ENCODE measurements around the gene PAK5. TPM values are rescaled to one million over a fixed set of nuclear protein-coding genes. Genes with fewer than 3 reads are reported as not detected.

The PAK5 gene
- total RNA-seq, 1 experiment from 2014 or later: not detected

- Histone ChIP-seq H3K4me2 (ENCODE audit: low read depth, low read length, poor library complexity, severe bottlenecking) (no peak overlapping the region), H3K36me3 (ENCODE audit: insufficient read depth, low read length) (no peaks in the 10 kb centered on the region), H3K9me3 (ENCODE audit: low read length) (no peaks in the 10 kb centered on the region), H3K4me1 (ENCODE audit: low read length) (no peaks in the 10 kb centered on the region), H3K27ac (ENCODE audit: low read length) (no peak overlapping the region), H3K4me3 (ENCODE audit: low read length) (no peak overlapping the region), H3K79me2 (ENCODE audit: low read length) (no peaks in the 10 kb centered on the region), H3K9me2 (replicated peaks; ENCODE audit: insufficient read depth, low read length) (no peaks in the 10 kb centered on the region), H2AFZ (ENCODE audit: low read length) (no peak overlapping the region), H3K27me3 (ENCODE audit: low read length) (no peaks in the 10 kb centered on the region), H4K20me1 (ENCODE audit: insufficient read depth, low read depth, low read length) (no peaks in the 10 kb centered on the region), H3K9ac (ENCODE audit: low read length) (no peak overlapping the region)
- DNase-seq: no peak
Observed at GRCh38 chr20:9592419-9592818, 246.5 kb downstream of the PAK5 start.

- Histone ChIP-seq H3K4me1 (ENCODE audit: low read length) (no peaks in the 10 kb centered on the region), H3K36me3 (ENCODE audit: insufficient read depth, low read length) (no peaks in the 10 kb centered on the region), H3K4me2 (ENCODE audit: low read depth, low read length, poor library complexity, severe bottlenecking) (no peak overlapping the region), H3K79me2 (ENCODE audit: low read length) (no peaks in the 10 kb centered on the region), H3K4me3 (ENCODE audit: low read length) (no peak overlapping the region), H3K27ac (ENCODE audit: low read length) (no peak overlapping the region), H3K27me3 (ENCODE audit: low read length) (no peaks in the 10 kb centered on the region), H2AFZ (ENCODE audit: low read length) (no peak overlapping the region), H3K9me2 (replicated peaks; ENCODE audit: insufficient read depth, low read length) (no peaks in the 10 kb centered on the region), H4K20me1 (ENCODE audit: insufficient read depth, low read depth, low read length) (no peaks in the 10 kb centered on the region), H3K9ac (ENCODE audit: low read length) (no peak overlapping the region), H3K9me3 (ENCODE audit: low read length) (no peaks in the 10 kb centered on the region)
- DNase-seq: no peak
Observed at GRCh38 chr20:9591080-9591479, 247.8 kb downstream of the PAK5 start.

- Histone ChIP-seq H3K27me3 (ENCODE audit: low read length) (no peaks in the 10 kb centered on the region), H3K4me2 (ENCODE audit: low read depth, low read length, poor library complexity, severe bottlenecking) (no peak overlapping the region), H3K9ac (ENCODE audit: low read length) (no peak overlapping the region), H3K9me2 (replicated peaks; ENCODE audit: insufficient read depth, low read length) (no peaks in the 10 kb centered on the region), H3K4me3 (ENCODE audit: low read length) (no peak overlapping the region), H3K27ac (ENCODE audit: low read length) (no peak overlapping the region), H3K36me3 (ENCODE audit: insufficient read depth, low read length) (no peaks in the 10 kb centered on the region), H3K79me2 (ENCODE audit: low read length) (no peaks in the 10 kb centered on the region), H3K4me1 (ENCODE audit: low read length) (no peaks in the 10 kb centered on the region), H2AFZ (ENCODE audit: low read length) (no peak overlapping the region), H3K9me3 (ENCODE audit: low read length) (no peaks in the 10 kb centered on the region), H4K20me1 (ENCODE audit: insufficient read depth, low read depth, low read length) (no peaks in the 10 kb centered on the region)
- no peak for DNase-seq
Observed at GRCh38 chr20:9590189-9590588, 248.7 kb downstream of the PAK5 start.

GRCh38 chr20:9588706-9589105 lies 250.2 kb downstream of the PAK5 start:
- H3K4me1 ChIP-seq (ENCODE audit: low read length): no peaks in the 10 kb centered on the region
- H3K4me3 ChIP-seq (ENCODE audit: low read length): no peak overlapping the region
- H3K9ac ChIP-seq (ENCODE audit: low read length): no peak overlapping the region
- H3K9me3 ChIP-seq (ENCODE audit: low read length): no peaks in the 10 kb centered on the region
- no peak overlapping the region for H3K4me2 ChIP-seq (ENCODE audit: low read depth, low read length, poor library complexity, severe bottlenecking)
- H3K36me3 ChIP-seq (ENCODE audit: insufficient read depth, low read length): no peaks in the 10 kb centered on the region
- DNase-seq: no peak
- no peak overlapping the region for H3K27ac ChIP-seq (ENCODE audit: low read length)
- no peaks in the 10 kb centered on the region for H3K27me3 ChIP-seq (ENCODE audit: low read length)
- H3K79me2 ChIP-seq (ENCODE audit: low read length): no peaks in the 10 kb centered on the region
- H4K20me1 ChIP-seq (ENCODE audit: insufficient read depth, low read depth, low read length): no peaks in the 10 kb centered on the region
- no peak overlapping the region for H2AFZ ChIP-seq (ENCODE audit: low read length)
- no peaks in the 10 kb centered on the region for H3K9me2 ChIP-seq (replicated peaks; ENCODE audit: insufficient read depth, low read length)

- no peaks in the 10 kb centered on the region for H3K9me2 ChIP-seq (replicated peaks; ENCODE audit: insufficient read depth, low read length)
- no peak overlapping the region for H3K4me3 ChIP-seq (ENCODE audit: low read length)
- no peak overlapping the region for H3K9ac ChIP-seq (ENCODE audit: low read length)
- H3K79me2 ChIP-seq (ENCODE audit: low read length): no peaks in the 10 kb centered on the region
- no peak overlapping the region for H3K27ac ChIP-seq (ENCODE audit: low read length)
- H2AFZ ChIP-seq (ENCODE audit: low read length): no peak overlapping the region
- no peak overlapping the region for H3K4me2 ChIP-seq (ENCODE audit: low read depth, low read length, poor library complexity, severe bottlenecking)
- DNase-seq: no peak
- H4K20me1 ChIP-seq (ENCODE audit: insufficient read depth, low read depth, low read length): no peaks in the 10 kb centered on the region
- no peaks in the 10 kb centered on the region for H3K4me1 ChIP-seq (ENCODE audit: low read length)
- no peaks in the 10 kb centered on the region for H3K36me3 ChIP-seq (ENCODE audit: insufficient read depth, low read length)
- no peaks in the 10 kb centered on the region for H3K27me3 ChIP-seq (ENCODE audit: low read length)
- no peaks in the 10 kb centered on the region for H3K9me3 ChIP-seq (ENCODE audit: low read length)
Observed at GRCh38 chr20:9583151-9583550, 255.7 kb downstream of the PAK5 start.

GRCh38 chr20:9582137-9582536 lies 256.7 kb downstream of the PAK5 start:
- DNase-seq: no peak
- no peaks in the 10 kb centered on the region for H3K27me3 ChIP-seq (ENCODE audit: low read length)
- no peak overlapping the region for H3K9ac ChIP-seq (ENCODE audit: low read length)
- no peaks in the 10 kb centered on the region for H3K9me3 ChIP-seq (ENCODE audit: low read length)
- H4K20me1 ChIP-seq (ENCODE audit: insufficient read depth, low read depth, low read length): no peaks in the 10 kb centered on the region
- no peak overlapping the region for H2AFZ ChIP-seq (ENCODE audit: low read length)
- H3K4me1 ChIP-seq (ENCODE audit: low read length): no peaks in the 10 kb centered on the region
- no peaks in the 10 kb centered on the region for H3K9me2 ChIP-seq (replicated peaks; ENCODE audit: insufficient read depth, low read length)
- H3K4me2 ChIP-seq (ENCODE audit: low read depth, low read length, poor library complexity, severe bottlenecking): no peak overlapping the region
- no peaks in the 10 kb centered on the region for H3K79me2 ChIP-seq (ENCODE audit: low read length)
- H3K27ac ChIP-seq (ENCODE audit: low read length): no peak overlapping the region
- no peaks in the 10 kb centered on the region for H3K36me3 ChIP-seq (ENCODE audit: insufficient read depth, low read length)
- no peak overlapping the region for H3K4me3 ChIP-seq (ENCODE audit: low read length)

GRCh38 chr20:9581509-9581908 lies 257.4 kb downstream of the PAK5 start:
- no peak for DNase-seq
- H3K4me3 ChIP-seq (ENCODE audit: low read length): no peak overlapping the region
- no peaks in the 10 kb centered on the region for H3K27me3 ChIP-seq (ENCODE audit: low read length)
- H3K36me3 ChIP-seq (ENCODE audit: insufficient read depth, low read length): no peaks in the 10 kb centered on the region
- H3K4me2 ChIP-seq (ENCODE audit: low read depth, low read length, poor library complexity, severe bottlenecking): no peak overlapping the region
- H3K9ac ChIP-seq (ENCODE audit: low read length): no peak overlapping the region
- H2AFZ ChIP-seq (ENCODE audit: low read length): no peak overlapping the region
- H3K79me2 ChIP-seq (ENCODE audit: low read length): no peaks in the 10 kb centered on the region
- no peaks in the 10 kb centered on the region for H4K20me1 ChIP-seq (ENCODE audit: insufficient read depth, low read depth, low read length)
- no peak overlapping the region for H3K27ac ChIP-seq (ENCODE audit: low read length)
- no peaks in the 10 kb centered on the region for H3K4me1 ChIP-seq (ENCODE audit: low read length)
- H3K9me2 ChIP-seq (replicated peaks; ENCODE audit: insufficient read depth, low read length): no peaks in the 10 kb centered on the region
- no peaks in the 10 kb centered on the region for H3K9me3 ChIP-seq (ENCODE audit: low read length)

GRCh38 chr20:9578594-9578993 lies 260.3 kb downstream of the PAK5 start:
- H3K79me2 ChIP-seq (ENCODE audit: low read length): no peaks in the 10 kb centered on the region
- no peak overlapping the region for H3K27ac ChIP-seq (ENCODE audit: low read length)
- DNase-seq: no peak
- no peaks in the 10 kb centered on the region for H3K4me1 ChIP-seq (ENCODE audit: low read length)
- H2AFZ ChIP-seq (ENCODE audit: low read length): no peak overlapping the region
- H3K9me2 ChIP-seq (replicated peaks; ENCODE audit: insufficient read depth, low read length): no peaks in the 10 kb centered on the region
- H3K4me2 ChIP-seq (ENCODE audit: low read depth, low read length, poor library complexity, severe bottlenecking): no peak overlapping the region
- no peaks in the 10 kb centered on the region for H3K9me3 ChIP-seq (ENCODE audit: low read length)
- no peak overlapping the region for H3K9ac ChIP-seq (ENCODE audit: low read length)
- H3K27me3 ChIP-seq (ENCODE audit: low read length): no peaks in the 10 kb centered on the region
- H3K36me3 ChIP-seq (ENCODE audit: insufficient read depth, low read length): no peaks in the 10 kb centered on the region
- H3K4me3 ChIP-seq (ENCODE audit: low read length): no peak overlapping the region
- no peaks in the 10 kb centered on the region for H4K20me1 ChIP-seq (ENCODE audit: insufficient read depth, low read depth, low read length)

- no peaks in the 10 kb centered on the region for H3K79me2 ChIP-seq (ENCODE audit: low read length)
- H3K9ac ChIP-seq (ENCODE audit: low read length): no peak overlapping the region
- H3K9me3 ChIP-seq (ENCODE audit: low read length): no peaks in the 10 kb centered on the region
- no peaks in the 10 kb centered on the region for H3K36me3 ChIP-seq (ENCODE audit: insufficient read depth, low read length)
- no peaks in the 10 kb centered on the region for H4K20me1 ChIP-seq (ENCODE audit: insufficient read depth, low read depth, low read length)
- no peak overlapping the region for H3K4me2 ChIP-seq (ENCODE audit: low read depth, low read length, poor library complexity, severe bottlenecking)
- no peaks in the 10 kb centered on the region for H3K4me1 ChIP-seq (ENCODE audit: low read length)
- H2AFZ ChIP-seq (ENCODE audit: low read length): no peak overlapping the region
- H3K27me3 ChIP-seq (ENCODE audit: low read length): no peaks in the 10 kb centered on the region
- H3K4me3 ChIP-seq (ENCODE audit: low read length): no peak overlapping the region
- H3K9me2 ChIP-seq (replicated peaks; ENCODE audit: insufficient read depth, low read length): no peaks in the 10 kb centered on the region
- H3K27ac ChIP-seq (ENCODE audit: low read length): no peak overlapping the region
- DNase-seq: no peak
Observed at GRCh38 chr20:9577397-9577796, 261.5 kb downstream of the PAK5 start.
